Measurements from ENCODE around the gene ZCRB1.
"Not testable (repeated sequence)": the region's sequence is repeated elsewhere in the genome, so short reads cannot be mapped to it uniquely, and the experiment has no call there.

DNA sequence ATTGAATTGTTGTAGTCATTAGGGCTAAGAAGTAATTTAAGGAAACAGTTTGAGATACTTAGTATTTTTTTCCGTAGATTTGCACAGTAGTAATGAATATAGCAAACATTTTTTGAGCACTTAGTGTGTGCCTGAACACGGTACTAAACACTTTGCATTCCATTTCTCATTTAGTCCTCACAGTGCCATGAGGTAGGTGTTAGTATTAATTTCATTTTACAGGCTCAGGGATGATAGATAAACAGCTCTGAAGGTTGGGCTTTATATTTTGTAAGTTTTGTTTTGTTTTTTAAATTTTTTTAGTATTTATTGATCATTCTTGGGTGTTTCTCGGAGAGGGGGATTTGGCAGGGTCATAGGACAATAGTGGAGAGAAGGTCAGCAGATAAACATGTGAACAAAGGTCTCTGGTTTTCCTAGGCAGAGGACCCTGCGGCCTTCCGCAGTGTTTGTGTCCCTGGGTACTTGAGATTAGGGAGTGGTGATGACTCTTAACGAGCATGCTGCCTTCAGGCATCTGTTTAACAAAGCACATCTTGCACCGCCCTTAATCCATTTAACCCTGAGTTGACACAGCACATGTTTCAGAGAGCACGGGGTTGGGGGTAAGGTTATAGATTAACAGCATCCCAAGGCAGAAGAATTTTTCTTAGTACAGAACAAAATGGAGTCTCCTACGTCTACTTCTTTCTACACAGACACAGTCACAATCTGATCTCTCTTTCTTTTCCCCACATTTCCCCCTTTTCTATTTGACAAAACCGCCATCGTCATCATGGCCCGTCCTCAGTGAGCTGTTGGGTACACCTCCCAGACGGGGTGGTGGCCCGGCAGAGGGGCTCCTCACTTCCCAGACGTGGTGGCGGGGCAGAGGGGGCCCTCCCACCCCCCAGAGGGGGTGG lies 23.5 kb upstream of the ZCRB1 start:
- TF ChIP-seq CTCF, POLR2A (IDR thresholded peaks at IDR 0.05): not testable (repeated sequence)
